ENCODE results near the gene SKA3.

The SKA3 gene

DNA sequence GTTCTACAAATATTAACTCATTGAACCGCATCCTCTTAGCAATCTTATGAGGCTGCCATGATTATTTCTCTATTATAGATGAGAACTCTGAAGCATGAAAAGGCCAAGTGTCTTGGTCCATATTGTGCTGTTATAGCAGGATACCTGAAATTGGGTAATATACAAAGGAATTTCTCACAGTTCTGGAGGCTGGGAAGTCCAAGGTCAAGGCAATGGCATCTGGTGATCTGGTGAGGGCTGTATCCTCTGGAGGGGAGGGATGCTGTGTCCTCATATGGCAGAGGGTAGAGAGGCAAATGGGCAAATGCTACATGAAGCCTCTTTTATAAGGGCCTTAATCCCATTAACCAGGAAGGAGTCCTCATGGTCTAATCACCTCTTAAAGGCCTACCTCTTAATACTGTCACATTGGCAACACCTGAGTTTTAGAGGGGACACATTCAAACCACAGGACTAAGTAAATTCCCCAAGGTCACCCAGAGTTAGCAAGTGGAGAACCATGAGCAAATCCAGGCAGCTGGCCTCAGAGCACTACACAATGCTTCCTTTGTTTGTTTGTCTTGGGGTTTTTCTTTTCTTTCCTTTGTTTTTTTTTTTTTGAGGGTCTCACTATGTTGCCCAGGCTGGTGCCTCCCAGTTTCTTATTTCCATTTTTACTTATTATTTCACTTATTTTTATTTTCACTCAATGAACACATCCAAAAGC is 59.1 kb downstream of the SKA3 start:
- ATAC-seq (ENCODE audit: low read depth) (no peak), DNase-seq (ENCODE audit: low spot score in 2 of 2) (no peak)
- Mint-ChIP-seq H3K27ac (no peak overlapping the region), H3K4me1 (no peaks in the 10 kb centered on the region), H3K36me3 (no peaks in the 10 kb centered on the region), H3K4me3 (no peak overlapping the region), H3K9me3 (peaks cover 3% of the 10 kb centered on the region), H3K27me3 (peaks cover 3% of the 10 kb centered on the region)

DNA sequence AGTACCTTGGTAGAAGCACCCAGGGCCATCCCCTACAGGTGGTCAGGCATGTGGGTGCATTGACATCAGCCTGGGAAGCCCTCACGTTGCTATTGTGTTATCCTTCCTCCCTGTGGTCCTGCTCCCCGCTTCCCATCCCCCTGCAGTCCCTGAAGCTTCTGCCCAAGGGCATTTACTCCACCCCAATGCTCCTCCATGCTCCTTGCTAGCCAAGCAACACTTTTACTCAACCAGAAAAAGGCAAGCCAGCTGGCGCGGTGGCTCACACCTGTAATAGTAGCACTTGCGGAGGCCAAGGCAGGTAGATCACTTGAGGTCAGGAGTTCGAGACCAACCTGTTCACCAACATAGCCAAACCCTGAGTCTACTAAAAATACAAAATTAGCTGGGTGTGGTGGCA is 60.2 kb downstream of the SKA3 start:
- Mint-ChIP-seq H3K36me3 (no peaks in the 10 kb centered on the region), H3K27me3 (peaks cover 3% of the 10 kb centered on the region), H3K4me3 (no peak overlapping the region), H3K9me3 (peaks cover 3% of the 10 kb centered on the region), H3K4me1 (no peaks in the 10 kb centered on the region), H3K27ac (no peak overlapping the region)
- DNase-seq (ENCODE audit: low spot score in 2 of 2) (no peak), ATAC-seq (ENCODE audit: low read depth) (no peak)

DNA sequence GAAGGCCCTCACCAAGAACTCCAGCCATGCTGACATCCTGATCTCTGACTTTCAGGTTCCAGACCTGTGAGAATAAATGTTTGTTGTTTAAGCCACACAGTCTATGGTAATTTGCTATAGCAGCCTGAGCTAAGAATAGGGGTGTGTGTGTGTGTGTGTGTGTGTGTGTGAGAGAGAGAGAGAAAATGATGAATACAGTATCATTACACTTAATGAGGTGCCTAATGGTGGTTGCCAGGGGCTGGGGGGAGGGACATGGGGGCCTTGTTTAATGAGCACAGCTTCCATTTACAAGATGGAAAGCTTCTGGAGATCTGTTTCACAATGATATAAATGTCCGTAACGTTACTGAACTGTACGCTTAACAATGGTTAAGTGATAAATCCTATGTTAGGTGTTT is 61.1 kb downstream of the SKA3 start:
- peaks cover 3% of the 10 kb centered on the region for H3K9me3 Mint-ChIP-seq
- DNase-seq (ENCODE audit: low spot score in 2 of 2), result no peak
- peaks cover 2% of the 10 kb centered on the region for H3K4me1 Mint-ChIP-seq
- H3K27me3 Mint-ChIP-seq, result peaks cover 4% of the 10 kb centered on the region
- no peak for ATAC-seq (ENCODE audit: low read depth)
- no peak overlapping the region for H3K27ac Mint-ChIP-seq
- H3K36me3 Mint-ChIP-seq, result no peaks in the 10 kb centered on the region
- no peak overlapping the region for H3K4me3 Mint-ChIP-seq

DNA sequence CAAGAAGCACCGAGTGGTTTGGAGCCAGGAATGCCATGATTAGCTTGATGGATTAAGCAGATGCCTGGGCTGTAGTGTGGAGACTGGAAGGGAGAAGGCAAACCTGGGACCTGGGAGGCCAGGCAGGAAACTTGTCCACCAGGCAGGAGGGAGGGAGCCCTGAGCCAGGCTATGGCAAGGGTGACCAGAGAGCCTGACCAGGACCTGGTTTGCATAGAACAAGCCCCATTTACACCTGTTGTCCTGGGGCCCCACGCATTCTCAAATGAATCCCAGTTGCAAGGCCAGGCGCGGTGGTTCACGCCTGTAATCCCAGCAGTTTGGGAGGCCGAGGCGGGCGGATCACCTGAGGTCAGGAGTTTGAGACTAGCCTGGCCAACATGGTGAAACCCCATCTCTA is 64.8 kb downstream of the SKA3 start:
- H3K27me3 Mint-ChIP-seq, result peaks cover 3% of the 10 kb centered on the region
- DNase-seq (ENCODE audit: low spot score in 2 of 2), result no peak
- no peak overlapping the region for H3K27ac Mint-ChIP-seq
- H3K4me3 Mint-ChIP-seq, result no peak overlapping the region
- peaks cover 2% of the 10 kb centered on the region for H3K4me1 Mint-ChIP-seq
- no peak for ATAC-seq (ENCODE audit: low read depth)
- H3K36me3 Mint-ChIP-seq, result no peaks in the 10 kb centered on the region
- no peaks in the 10 kb centered on the region for H3K9me3 Mint-ChIP-seq

DNA sequence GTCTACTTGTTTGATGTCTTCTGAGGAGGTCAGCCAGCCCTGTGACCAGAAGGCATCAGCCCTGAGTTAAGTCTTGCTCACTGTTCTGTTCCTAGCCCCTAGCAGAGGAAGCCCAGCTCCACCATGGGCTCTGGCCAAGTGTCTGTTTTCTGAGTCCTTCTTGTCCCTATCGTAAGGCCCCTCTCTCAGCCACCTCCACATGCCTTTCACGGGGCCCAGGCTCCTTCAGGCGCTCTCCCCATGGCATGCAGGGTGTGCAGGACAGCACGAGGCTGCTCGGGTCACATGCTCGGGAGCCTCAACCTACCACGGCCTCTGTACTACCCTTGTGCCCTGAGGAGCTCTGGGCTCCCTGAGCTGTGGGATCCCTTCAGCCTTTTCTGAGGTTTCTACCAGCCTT is 67.2 kb downstream of the SKA3 start:
- DNase-seq (ENCODE audit: low spot score in 2 of 2) (no peak), ATAC-seq (ENCODE audit: low read depth) (no peak)
- Mint-ChIP-seq H3K4me1 (peaks cover 2% of the 10 kb centered on the region), H3K27ac (no peak overlapping the region), H3K9me3 (no peaks in the 10 kb centered on the region), H3K4me3 (no peak overlapping the region), H3K36me3 (no peaks in the 10 kb centered on the region), H3K27me3 (peaks cover 1% of the 10 kb centered on the region)

DNA sequence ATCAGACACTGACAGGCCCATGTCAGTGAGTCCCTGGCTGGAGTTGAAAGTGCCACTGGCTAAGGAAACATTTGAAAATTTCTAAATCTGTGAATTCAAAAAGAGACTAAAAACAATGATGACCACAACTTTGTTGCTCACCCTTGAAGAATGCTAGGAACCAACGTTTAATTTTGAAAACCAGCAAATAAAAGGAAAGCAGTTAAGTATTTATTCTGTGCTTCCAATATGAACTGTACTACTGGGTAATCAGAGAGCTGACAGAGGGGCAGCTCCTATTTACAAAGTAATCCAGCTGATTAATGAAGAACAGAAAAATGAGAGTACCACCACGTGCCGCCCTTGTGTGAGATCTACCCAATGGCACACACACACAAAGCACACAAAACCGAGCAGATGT is 70.3 kb downstream of the SKA3 start:
- Mint-ChIP-seq H3K9me3 (no peaks in the 10 kb centered on the region), H3K36me3 (no peaks in the 10 kb centered on the region), H3K4me1 (peaks cover 2% of the 10 kb centered on the region), H3K27me3 (peaks cover 8% of the 10 kb centered on the region), H3K27ac (peak overlapping the region; percentile 46), H3K4me3 (no peak overlapping the region)
- ATAC-seq (ENCODE audit: low read depth) (no peak), DNase-seq (ENCODE audit: low spot score in 2 of 2) (no peak)

DNA sequence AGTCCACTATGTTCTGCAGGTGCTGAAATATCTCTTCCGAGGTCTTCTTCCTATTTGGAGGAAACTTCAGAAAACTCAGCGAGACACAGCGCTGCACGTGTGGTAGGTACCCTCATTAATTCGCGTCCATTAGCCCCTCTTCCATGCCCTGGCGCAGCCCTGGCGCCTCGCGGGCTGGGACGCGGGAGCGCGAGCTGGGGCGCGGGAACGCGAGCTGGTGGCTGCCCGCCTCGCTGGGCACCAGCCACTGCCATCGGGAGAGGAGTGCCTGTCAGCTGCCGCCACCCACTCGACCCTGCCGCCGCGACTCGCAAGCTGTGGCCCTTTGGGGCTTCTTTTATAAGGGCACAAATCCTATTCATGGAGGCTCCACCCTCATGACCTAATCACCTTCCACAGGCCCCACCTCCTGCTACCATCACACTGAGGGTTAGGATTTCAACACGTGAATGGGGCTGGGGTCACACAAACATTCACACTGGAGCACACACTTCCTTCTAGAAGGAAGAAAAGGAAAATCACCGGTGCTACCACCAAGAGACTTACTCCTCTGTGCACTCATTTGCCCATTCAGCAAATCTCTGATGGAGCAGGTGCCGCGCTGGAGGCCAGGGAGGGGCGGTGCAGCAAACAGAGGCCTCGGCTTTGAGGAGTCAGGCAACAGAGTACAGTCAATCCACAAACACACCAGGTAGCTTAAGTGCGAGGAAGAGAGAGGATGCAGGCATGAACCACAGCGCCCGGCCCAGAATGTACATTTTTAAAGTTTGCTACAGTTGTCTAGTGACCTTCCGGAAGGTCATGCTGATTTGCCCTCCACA is 71.9 kb downstream of the SKA3 start:
- Mint-ChIP-seq H3K27ac (no peak overlapping the region), H3K4me3 (no peak overlapping the region), H3K27me3 (peaks cover 6% of the 10 kb centered on the region), H3K9me3 (no peaks in the 10 kb centered on the region), H3K36me3 (no peaks in the 10 kb centered on the region), H3K4me1 (no peaks in the 10 kb centered on the region)
- DNase-seq (ENCODE audit: low spot score in 2 of 2), result no peak
- ATAC-seq (ENCODE audit: low read depth), result no peak

Measured in memory B cell (primary cell).